SU-DHL-6 (cell line): Measurements from ENCODE around the gene SPPL2A.

Experiments
- EZH2phosphoT487 ChIP-seq: fragments of 200-600 bp; sonication (generic), shearing (Covaris generic); conservative IDR thresholded peaks from 2 replicates; pipeline ENCODE4 v1.6.1; 2018; ENCODE audit warnings: mild to moderate bottlenecking, antibody characterized with exemption, low read length, moderate library complexity, mixed read lengths
- TF ChIP-seq, protein P1 (sequence below): fragments of 200-600 bp; sonication (generic); IDR thresholded peaks from one replicate; pipeline ENCODE4 v1.5.1; 2017; ENCODE audit warnings: antibody characterized with exemption, mild to moderate bottlenecking, low read length, moderate library complexity; ENCODE audit not compliant: insufficient read depth, poor library complexity, severe bottlenecking

DNA sequence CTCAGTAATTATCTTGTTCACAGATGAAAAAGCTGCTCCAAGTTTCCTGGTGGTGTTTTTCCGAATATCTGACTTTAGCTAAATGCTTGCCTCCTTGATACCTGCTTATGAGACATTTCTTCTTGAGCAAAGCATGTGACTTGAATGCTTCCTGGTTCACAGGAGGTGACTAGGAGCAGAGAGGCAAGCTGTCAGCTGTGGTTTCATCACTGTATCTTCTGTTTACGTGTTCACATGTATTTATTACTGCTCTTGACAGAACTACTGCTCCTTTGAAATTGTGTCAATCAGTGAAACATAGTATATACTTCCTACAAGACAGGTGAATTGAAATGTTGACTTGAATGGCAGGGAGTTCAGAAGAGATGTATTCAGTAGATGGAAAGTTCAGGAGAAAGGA is 8.9 kb upstream of the SPPL2A start:
- TF ChIP-seq, protein P1, sequence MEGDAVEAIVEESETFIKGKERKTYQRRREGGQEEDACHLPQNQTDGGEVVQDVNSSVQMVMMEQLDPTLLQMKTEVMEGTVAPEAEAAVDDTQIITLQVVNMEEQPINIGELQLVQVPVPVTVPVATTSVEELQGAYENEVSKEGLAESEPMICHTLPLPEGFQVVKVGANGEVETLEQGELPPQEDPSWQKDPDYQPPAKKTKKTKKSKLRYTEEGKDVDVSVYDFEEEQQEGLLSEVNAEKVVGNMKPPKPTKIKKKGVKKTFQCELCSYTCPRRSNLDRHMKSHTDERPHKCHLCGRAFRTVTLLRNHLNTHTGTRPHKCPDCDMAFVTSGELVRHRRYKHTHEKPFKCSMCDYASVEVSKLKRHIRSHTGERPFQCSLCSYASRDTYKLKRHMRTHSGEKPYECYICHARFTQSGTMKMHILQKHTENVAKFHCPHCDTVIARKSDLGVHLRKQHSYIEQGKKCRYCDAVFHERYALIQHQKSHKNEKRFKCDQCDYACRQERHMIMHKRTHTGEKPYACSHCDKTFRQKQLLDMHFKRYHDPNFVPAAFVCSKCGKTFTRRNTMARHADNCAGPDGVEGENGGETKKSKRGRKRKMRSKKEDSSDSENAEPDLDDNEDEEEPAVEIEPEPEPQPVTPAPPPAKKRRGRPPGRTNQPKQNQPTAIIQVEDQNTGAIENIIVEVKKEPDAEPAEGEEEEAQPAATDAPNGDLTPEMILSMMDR, result no peak
- TF ChIP-seq EZH2phosphoT487, result no peak
